SJSA1 (cell line): ENCODE data around the gene WASHC2C. TPM values are rescaled to one million over a fixed set of nuclear protein-coding genes. Genes with fewer than 3 reads are reported as not detected.

Experiments
- total RNA-seq: library from RNA; depleted of rRNA; stranded (reverse); fragments of >200 nt; shearing (Covaris generic); gene quantifications from 2 replicates; pipeline ENCODE4 v1.2.3, GENCODE V29; 2014; rRNA removed

WASHC2C gene
- total RNA-seq, 1 experiment from 2014 or later, result 24.0 TPM

Other genes with a start within 250 kb of the WASHC2C start
- 15.1 and 22.8 TPM in 2 replicates for gene ZFAND4, start 54.5 kb upstream of the WASHC2C start, total RNA-seq
- 13.0 and 15.9 TPM in 2 replicates for gene AGAP4, start 120.2 kb downstream of the WASHC2C start, total RNA-seq
- 163 and 170 TPM in 2 replicates for gene TIMM23, start 245.2 kb downstream of the WASHC2C start, total RNA-seq